NOMO-1 treated with dmso at 0.1 percent for 144 hours (cell line): ENCODE data around the gene ELL2.

Experiments used
- DNase-seq: peaks from one replicate; lab custom pipeline; 2025; ENCODE audit not compliant: unreplicated experiment; lab: John Stamatoyannopoulos, UW

Gene ELL2

GRCh38 chr5:95884017-95884325 is 77.7 kb downstream of the ELL2 start:
- no peak for DNase-seq

GRCh38 chr5:95883185-95884016 is 78.2 kb downstream of the ELL2 start:
- no peak for DNase-seq

- no peak for DNase-seq
Observed at GRCh38 chr5:95881833-95882232, 79.8 kb downstream of the ELL2 start.

GRCh38 chr5:95880081-95880926 is 81.3 kb downstream of the ELL2 start:
- no peak for DNase-seq

GRCh38 chr5:95879661-95880060 is 82.0 kb downstream of the ELL2 start:
- DNase-seq, result no peak

- no peak for DNase-seq
Observed at GRCh38 chr5:95878417-95879323, 83.0 kb downstream of the ELL2 start.

- DNase-seq, result no peak
Observed at GRCh38 chr5:95876782-95877181, 84.9 kb downstream of the ELL2 start.

- no peak for DNase-seq
Observed at GRCh38 chr5:95874246-95874645, 87.4 kb downstream of the ELL2 start.

GRCh38 chr5:95873351-95873750 is 88.3 kb downstream of the ELL2 start:
- no peak for DNase-seq

GRCh38 chr5:95872346-95873268 is 89.0 kb downstream of the ELL2 start:
- no peak for DNase-seq

GRCh38 chr5:95871146-95871806 is 90.4 kb downstream of the ELL2 start:
- no peak for DNase-seq

- no peak for DNase-seq
Observed at GRCh38 chr5:95870105-95870672, 91.5 kb downstream of the ELL2 start.

GRCh38 chr5:95869173-95869855 is 92.3 kb downstream of the ELL2 start:
- DNase-seq, result peak; percentile 44

- no peak for DNase-seq
Observed at GRCh38 chr5:95868136-95868535, 93.5 kb downstream of the ELL2 start.

- DNase-seq, result no peak
Observed at GRCh38 chr5:95866435-95867040, 95.1 kb downstream of the ELL2 start.

- no peak for DNase-seq
Observed at GRCh38 chr5:95864944-95865504, 96.6 kb downstream of the ELL2 start.

- DNase-seq, result no peak
Observed at GRCh38 chr5:95864456-95864855, 97.2 kb downstream of the ELL2 start.

- peak; percentile 36 for DNase-seq
Observed at GRCh38 chr5:95863383-95863757, 98.3 kb downstream of the ELL2 start.
